GM18868 (cell line): ENCODE measurements around the gene PRDX4.
"Not testable (repeated sequence)": the region's sequence is repeated elsewhere in the genome, so short reads cannot be mapped to it uniquely, and the experiment has no call there.

Source experiments
- ATAC-seq: cut with Tn5 transposase; IDR thresholded peaks from one replicate; pipeline ENCODE4 v1.9.1; 2021; ENCODE audit warnings: mild to moderate bottlenecking, moderate library complexity; ENCODE audit not compliant: unreplicated experiment

The PRDX4 gene

DNA sequence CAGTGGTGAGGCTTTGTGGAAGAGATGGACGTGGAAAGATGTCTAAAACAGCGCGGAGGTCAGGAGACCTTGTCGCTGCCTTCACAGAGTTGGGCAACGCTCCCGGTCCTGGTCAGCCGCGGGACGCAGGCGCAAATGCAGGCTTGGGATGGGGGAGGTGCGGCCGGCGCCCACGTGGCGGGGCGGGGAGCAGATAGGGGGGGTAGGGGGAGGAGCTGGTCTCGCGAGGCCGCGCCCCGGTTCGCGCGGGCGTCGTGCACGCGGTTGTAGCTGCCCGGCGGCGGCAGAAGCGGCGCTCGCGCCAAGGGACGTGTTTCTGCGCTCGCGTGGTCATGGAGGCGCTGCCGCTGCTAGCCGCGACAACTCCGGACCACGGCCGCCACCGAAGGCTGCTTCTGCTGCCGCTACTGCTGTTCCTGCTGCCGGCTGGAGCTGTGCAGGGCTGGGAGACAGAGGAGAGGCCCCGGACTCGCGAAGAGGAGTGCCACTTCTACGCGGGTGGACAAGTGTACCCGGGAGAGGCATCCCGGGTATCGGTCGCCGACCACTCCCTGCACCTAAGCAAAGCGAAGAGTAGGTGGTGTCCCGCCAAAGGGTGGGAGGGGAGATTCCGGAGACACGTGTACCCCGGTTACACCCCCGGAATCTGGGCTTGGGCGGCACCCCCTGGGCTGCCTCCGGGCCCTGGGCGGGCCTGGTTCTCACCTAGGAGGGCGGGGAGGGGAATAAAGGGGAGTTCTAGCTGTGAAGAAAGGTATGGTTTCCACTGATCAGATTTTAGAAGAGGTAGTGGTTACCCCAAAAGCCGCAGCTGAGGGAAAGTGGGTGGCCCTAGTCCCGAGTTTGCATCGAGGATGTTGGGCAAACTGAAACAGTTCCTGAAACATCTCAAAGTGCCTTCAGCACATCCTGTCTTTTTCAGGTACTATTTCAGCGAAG lies at the start of gene PRDX4:
TSS of gene PRDX4 (plus strand) at position 255 of the 939 bp plus-strand sequence. CDS start at position 333, 78 bp downstream.
- ATAC-seq: peak; percentile 68

- no peak for ATAC-seq
Observed at GRCh38 chrX:23621621-23622265, 45.5 kb upstream of the PRDX4 start.

DNA sequence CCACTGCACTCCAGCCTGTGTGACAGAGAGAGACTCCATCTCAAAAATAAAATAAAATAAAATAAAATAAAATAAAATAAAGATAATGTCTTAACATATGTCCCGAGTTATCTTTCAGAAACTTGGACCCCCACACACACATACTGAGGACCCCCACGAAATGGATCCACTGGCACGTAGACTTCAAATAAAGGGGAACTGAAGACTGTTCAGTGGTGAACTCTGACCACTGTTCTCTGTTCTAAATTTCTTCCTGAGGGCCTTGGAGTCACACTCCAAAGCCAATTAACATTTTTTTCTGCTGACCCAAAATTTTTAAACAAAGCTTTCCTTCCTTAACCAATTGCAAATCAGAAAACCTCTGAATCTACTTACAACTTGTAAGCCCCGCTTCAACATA lies 43.5 kb upstream of the PRDX4 start:
- ATAC-seq: no peak

DNA sequence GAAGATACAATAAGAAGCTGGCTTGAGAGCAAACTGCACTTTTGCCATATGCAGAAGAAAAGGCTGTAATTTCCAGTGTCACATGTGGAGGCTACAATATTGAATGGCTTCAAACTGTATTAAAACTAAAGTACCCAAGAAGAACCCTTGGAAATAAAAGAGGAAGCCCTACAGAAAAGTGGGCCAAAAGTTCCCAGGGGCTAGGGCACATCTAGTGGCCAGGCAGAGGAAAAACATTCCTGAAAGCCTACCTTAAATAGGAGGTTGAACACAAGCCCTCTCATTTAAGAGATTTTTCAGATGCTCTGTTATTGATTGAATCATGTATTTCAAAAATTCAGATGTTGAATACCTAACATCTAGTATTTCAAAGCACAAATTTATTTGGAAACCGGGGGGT lies 40.6 kb upstream of the PRDX4 start:
- ATAC-seq: no peak

GRCh38 chrX:23628131-23628530 lies 39.2 kb upstream of the PRDX4 start:
- no peak for ATAC-seq

DNA sequence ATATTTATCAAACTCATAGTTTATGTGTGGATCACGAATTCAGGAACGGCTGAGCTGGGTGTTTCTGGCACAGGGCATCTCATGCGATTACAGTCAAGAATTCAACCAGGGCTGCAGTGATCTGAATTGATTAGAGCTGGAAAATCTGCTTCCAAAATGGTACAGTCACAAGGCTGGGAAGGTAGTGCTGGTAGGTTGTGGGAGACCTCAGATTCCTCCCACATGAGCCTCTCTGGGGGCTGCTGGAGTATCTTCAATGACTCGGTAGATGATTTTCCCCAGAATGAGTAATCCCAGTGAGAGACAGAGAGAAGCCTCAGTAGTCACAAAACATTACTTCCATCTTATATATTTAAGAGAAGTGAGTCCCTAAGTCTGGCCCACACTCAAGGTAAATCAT lies 36.2 kb upstream of the PRDX4 start:
- ATAC-seq: no peak

GRCh38 chrX:23633834-23634580 lies 33.3 kb upstream of the PRDX4 start:
- ATAC-seq: no peak

GRCh38 chrX:23637187-23637586 lies 30.1 kb upstream of the PRDX4 start:
- no peak for ATAC-seq

DNA sequence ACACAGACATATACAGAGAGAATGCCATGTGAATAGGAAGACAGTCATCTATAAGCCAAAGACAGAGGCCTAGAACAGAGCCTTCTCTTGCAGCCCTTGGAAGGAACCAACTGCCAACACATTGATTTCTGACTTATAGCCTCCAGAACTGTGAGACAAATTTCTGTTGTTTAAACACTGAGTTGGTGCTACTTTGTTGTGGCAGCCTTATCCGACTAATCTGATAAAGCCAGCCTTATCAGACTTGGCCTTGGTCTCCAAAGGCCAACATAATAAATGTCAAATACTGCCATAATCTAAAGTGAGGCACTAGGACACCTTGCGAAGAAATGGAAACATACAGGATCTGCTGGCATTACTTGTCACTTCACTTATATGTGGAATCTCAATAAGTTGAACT lies 24.3 kb upstream of the PRDX4 start:
- no peak for ATAC-seq

DNA sequence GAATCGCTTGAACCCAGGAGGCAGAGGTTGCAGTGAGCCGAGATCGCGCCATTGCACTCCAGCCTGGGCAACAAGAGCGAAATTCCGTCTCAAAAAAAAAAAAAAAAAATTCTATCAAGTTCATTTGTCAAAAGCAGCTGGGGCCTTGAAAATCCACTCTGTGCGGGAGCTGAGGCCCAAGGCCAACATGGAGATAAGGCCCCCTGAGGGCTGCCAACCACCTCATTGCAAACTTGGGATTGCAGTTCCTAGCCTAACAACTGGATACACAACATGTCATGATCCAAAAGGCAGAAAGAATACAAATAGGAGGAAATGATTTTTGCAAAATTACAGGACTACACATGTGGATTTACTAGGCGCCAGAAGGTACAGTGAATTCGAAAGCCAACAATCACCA lies 22.5 kb upstream of the PRDX4 start:
- no peak for ATAC-seq

DNA sequence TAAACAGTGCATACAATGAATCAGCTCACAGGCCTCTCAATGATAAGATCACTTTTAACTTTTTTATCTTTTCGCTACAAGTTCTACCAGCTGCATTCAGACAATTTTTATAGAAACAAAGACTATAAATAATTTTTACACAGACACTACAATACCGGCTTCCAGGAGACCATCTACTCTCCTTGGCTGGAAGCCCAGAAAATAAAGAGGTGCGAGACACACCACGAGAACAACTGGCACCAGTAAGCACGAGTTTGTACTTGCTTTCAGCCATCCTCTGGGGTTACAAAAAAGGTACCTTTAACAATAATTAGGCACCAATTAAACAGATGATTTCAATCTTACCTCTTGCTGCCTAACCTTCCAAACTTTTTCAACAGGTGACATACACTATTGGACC lies 11.2 kb upstream of the PRDX4 start:
- ATAC-seq: no peak

GRCh38 chrX:23656684-23657083 lies 10.6 kb upstream of the PRDX4 start:
- ATAC-seq: no peak

DNA sequence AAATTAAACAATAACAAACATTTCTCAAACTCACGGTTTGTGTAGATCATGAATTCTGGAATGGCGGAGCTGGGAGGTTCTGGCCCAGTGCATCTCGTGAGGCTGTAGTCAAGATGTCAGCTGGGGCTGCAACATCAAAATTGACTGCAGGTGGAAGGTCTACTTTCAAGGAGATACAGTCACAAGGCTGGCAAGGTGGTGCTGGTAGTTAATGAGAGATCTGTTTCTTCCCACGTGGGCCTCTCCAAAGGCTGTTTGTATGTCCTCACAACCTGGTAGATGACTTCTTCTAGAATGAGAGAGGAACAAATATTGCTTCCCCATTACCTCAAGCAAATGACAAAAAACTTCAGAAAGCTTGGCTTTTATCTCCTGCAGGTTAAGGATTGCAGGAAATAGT lies 8.0 kb upstream of the PRDX4 start:
- no peak for ATAC-seq

- ATAC-seq: not testable (repeated sequence)
Observed at GRCh38 chrX:23660083-23660765, 7.1 kb upstream of the PRDX4 start.

- ATAC-seq: no peak
Observed at GRCh38 chrX:23660766-23661132, 6.5 kb upstream of the PRDX4 start.

GRCh38 chrX:23661671-23662070 lies 5.6 kb upstream of the PRDX4 start:
- ATAC-seq: no peak

- ATAC-seq: peak; percentile 51
Observed at GRCh38 chrX:23662187-23662586, 5.1 kb upstream of the PRDX4 start.

DNA sequence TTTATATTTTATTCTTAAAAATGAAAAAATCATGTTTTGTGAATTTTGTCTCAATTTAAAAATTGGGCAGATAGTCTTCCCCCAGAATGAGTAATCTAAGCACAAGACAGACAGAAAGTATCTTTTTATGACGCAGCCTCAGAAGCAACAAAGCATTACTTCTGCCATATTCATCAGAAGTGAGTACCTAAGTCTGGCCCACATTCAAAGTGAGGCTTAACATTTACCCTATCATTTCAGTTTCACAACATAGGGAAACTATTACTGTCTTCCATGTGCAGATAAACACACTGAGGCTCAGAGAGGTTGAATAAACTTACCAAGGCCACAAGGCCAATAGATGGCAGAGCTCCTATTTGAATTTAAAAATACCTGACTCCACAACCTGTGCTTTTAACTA lies 4.4 kb upstream of the PRDX4 start:
- ATAC-seq: peak; percentile 58

GRCh38 chrX:23664496-23664895 lies 2.8 kb upstream of the PRDX4 start:
- no peak for ATAC-seq

GRCh38 chrX:23666282-23666681 lies 1.0 kb upstream of the PRDX4 start:
- ATAC-seq: no peak

DNA sequence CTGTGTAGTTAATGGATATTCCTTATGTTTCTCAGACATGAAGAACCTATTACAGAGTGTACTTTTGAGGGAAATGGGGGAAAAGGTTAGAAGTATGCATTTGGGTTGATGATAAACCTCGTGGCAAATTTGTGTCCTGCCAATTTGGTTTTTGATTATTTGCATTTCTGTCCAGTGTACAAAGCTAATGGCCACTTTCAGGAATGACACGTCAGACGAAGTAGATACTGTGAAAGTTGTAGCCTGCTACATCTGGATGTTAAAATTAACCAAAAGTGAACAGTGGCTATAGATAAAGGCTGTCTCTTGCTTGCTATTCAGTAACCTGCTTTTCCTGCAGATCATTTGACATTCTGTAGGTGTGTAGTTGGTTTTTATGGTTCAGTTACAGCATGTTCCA lies 1.0 kb downstream of the PRDX4 start:
- ATAC-seq: no peak
